A673 (cell line): ENCODE measurements around the gene PPP2R3B.

ENCODE experiments used
- CTCF ChIP-seq: fragments of 300-800, 200-600 bp; sonication (generic); conservative IDR thresholded peaks from 2 replicates; pipeline ENCODE4 v1.5.1; 2017; ENCODE audit warnings: low read depth, mild to moderate bottlenecking, antibody characterized with exemption, low read length, moderate library complexity, mixed read lengths
- EZH2 ChIP-seq: fragments of 200-600 bp; sonication (generic); IDR thresholded peaks from 2 replicates; pipeline ENCODE4 v1.6.1; 2017; ENCODE audit warnings: borderline replicate concordance, low read depth, mild to moderate bottlenecking, mixed read lengths, antibody characterized with exemption, low read length; ENCODE audit not compliant: poor library complexity, severe bottlenecking

- TF ChIP-seq CTCF (no peak), EZH2 (no peak)
Measured at GRCh38 chrX:310621-311155, 76.0 kb downstream of the PPP2R3B start.
